IMR-90 (cell line): ENCODE results near the gene KIAA0825. TPM values are rescaled to one million over a fixed set of nuclear protein-coding genes. Genes with fewer than 3 reads are reported as not detected.

Experiments
- ATAC-seq: fragments of 200-7000 bp; cut with Tn5 transposase; 2 replicates; pipeline ENCODE4 v1.9.1; 2020; ENCODE audit warnings: low read depth, mild to moderate bottlenecking, moderate library complexity
- BruUV-seq: library from RNA; stranded (reverse); fragments of 400-500 nt; replicated peaks from 2 replicates; lab custom pipeline; 2021; lab: Mats Ljungman, UMichigan
- CTCF ChIA-PET: fragments of 300-600 bp; formaldehyde crosslinking; extraction: SDS; loops from one replicate; lab custom pipeline; 2021; ENCODE audit warnings: antibody characterized with exemption; lab: Yijun Ruan, JAX
- POLR2A ChIA-PET: fragments of 300-600 bp; sonication (Branson Sonifier 250); formaldehyde crosslinking; loops from one replicate; lab custom pipeline; 2022; ENCODE audit warnings: antibody characterized with exemption; ENCODE audit not compliant: unreplicated experiment; lab: Charles Lee
- DNase-seq: peaks from one replicate; pipeline ENCODE4 v3.0.0; 2013
- H2AFZ ChIP-seq: replicated peaks from 2 replicates; pipeline ENCODE3; 2013; ENCODE audit warnings: low read length, mild to moderate bottlenecking; ENCODE audit not compliant: poor library complexity
- H2AK5ac ChIP-seq: 2 replicates; pipeline ENCODE4 v1.6.1; 2013; ENCODE audit warnings: low read depth, low read length, inconsistent platforms
- H2AK9ac ChIP-seq: replicated peaks from 2 replicates; pipeline ENCODE3; 2013; ENCODE audit warnings: mild to moderate bottlenecking, low read depth, low read length, moderate library complexity; ENCODE audit not compliant: poor library complexity
- H2BK120ac ChIP-seq: 2 replicates; pipeline ENCODE4 v1.6.1; 2013; ENCODE audit warnings: low read depth, low read length, inconsistent platforms
- H2BK15ac ChIP-seq: 3 replicates; pipeline ENCODE4 v1.6.1; 2013; ENCODE audit warnings: low read depth, low read length, inconsistent platforms
- H2BK20ac ChIP-seq: 2 replicates; pipeline ENCODE4 v1.6.1; 2013; ENCODE audit warnings: low read depth, mild to moderate bottlenecking, inconsistent platforms, low read length, moderate library complexity
- H2BK5ac ChIP-seq: 2 replicates; pipeline ENCODE4 v1.6.1; 2013; ENCODE audit warnings: mild to moderate bottlenecking, low read depth, low read length, inconsistent platforms; ENCODE audit not compliant: poor library complexity, severe bottlenecking
- H3K14ac ChIP-seq: replicated peaks from 2 replicates; pipeline ENCODE4 v1.6.1; 2013; ENCODE audit warnings: low read depth, low read length, inconsistent platforms
- H3K18ac ChIP-seq: 2 replicates; pipeline ENCODE4 v1.6.1; 2013; ENCODE audit warnings: low read depth, low read length, control low read depth
- H3K23ac ChIP-seq: 2 replicates; pipeline ENCODE4 v1.6.1; 2013; ENCODE audit warnings: low read depth, low read length, inconsistent platforms
- H3K27ac ChIP-seq: 2 replicates; pipeline ENCODE4 v1.5.1; 2013; ENCODE audit warnings: mild to moderate bottlenecking, control low read depth, low read length; ENCODE audit not compliant: insufficient read depth
- H3K27me3 ChIP-seq: 2 replicates; pipeline ENCODE4 v1.6.1; 2013; ENCODE audit warnings: low read length; ENCODE audit not compliant: control insufficient read depth, insufficient read depth
- H3K36me3 ChIP-seq: 2 replicates; pipeline ENCODE4 v1.6.1; 2013; ENCODE audit warnings: low read length, mixed read lengths; ENCODE audit not compliant: control insufficient read depth, insufficient read depth
- H3K4ac ChIP-seq: 2 replicates; pipeline ENCODE4 v1.6.1; 2013; ENCODE audit warnings: low read depth, low read length, inconsistent platforms
- H3K4me1 ChIP-seq: 2 replicates; pipeline ENCODE4 v1.6.1; 2013; ENCODE audit warnings: low read length, mixed read lengths; ENCODE audit not compliant: control insufficient read depth, insufficient read depth
- H3K4me2 ChIP-seq: 2 replicates; pipeline ENCODE4 v1.6.1; 2013; ENCODE audit warnings: low read depth, mild to moderate bottlenecking, control low read depth, low read length, moderate library complexity
- H3K4me3 ChIP-seq: 2 replicates; pipeline ENCODE4 v1.5.1; 2013; ENCODE audit warnings: low read depth, mild to moderate bottlenecking, control low read depth, low read length, moderate library complexity; ENCODE audit not compliant: insufficient read depth
- H3K56ac ChIP-seq: 2 replicates; pipeline ENCODE4 v1.6.1; 2013; ENCODE audit warnings: low read length, inconsistent platforms; ENCODE audit not compliant: insufficient read depth; ENCODE audit errors: extremely low read depth
- H3K79me1 ChIP-seq, 2 experiments: 2 replicates each; pipeline ENCODE4 v1.6.1; 2013; ENCODE audit warnings: low read length in 2 of 2, inconsistent platforms in 1 of 2, low read depth in 1 of 2
- H3K9ac ChIP-seq: 2 replicates; pipeline ENCODE4 v1.6.1; 2013; ENCODE audit warnings: low read depth, low read length, control low read depth
- H3K9me1 ChIP-seq: 2 replicates; pipeline ENCODE4 v1.6.1; 2013; ENCODE audit warnings: low read length, inconsistent platforms; ENCODE audit not compliant: insufficient read depth
- H3K9me3 ChIP-seq: 2 replicates; pipeline ENCODE4 v1.6.1; 2013; ENCODE audit warnings: low read length; ENCODE audit not compliant: control insufficient read depth, insufficient read depth
- H4K20me1 ChIP-seq: 2 replicates; pipeline ENCODE4 v1.6.1; 2013; ENCODE audit warnings: low read length, inconsistent platforms; ENCODE audit not compliant: insufficient read depth
- H4K5ac ChIP-seq: 2 replicates; pipeline ENCODE4 v1.6.1; 2013; ENCODE audit warnings: mild to moderate bottlenecking, low read depth, low read length, control low read depth
- H4K8ac ChIP-seq, 2 experiments: 2 replicates each; pipeline ENCODE4 v1.6.1; 2013; ENCODE audit warnings: low read depth in 2 of 2, low read length in 2 of 2, control low read depth in 1 of 2, inconsistent platforms in 1 of 2
- H4K91ac ChIP-seq: 2 replicates; pipeline ENCODE4 v1.6.1; 2013; ENCODE audit warnings: low read depth, low read length, inconsistent platforms; ENCODE audit not compliant: insufficient read depth
- CEBPB ChIP-seq: IDR thresholded peaks from 2 replicates; pipeline ENCODE4 v1.6.1; 2012; ENCODE audit warnings: low read depth, low read length, improper control_type of control experiment
- CHD1 ChIP-seq: IDR thresholded peaks from 2 replicates; pipeline ENCODE4 v1.6.1; 2012; ENCODE audit warnings: low read depth, low read length, improper control_type of control experiment
- FOS ChIP-seq: fragments of 150-350 bp; IDR thresholded peaks from 2 replicates; pipeline ENCODE4 v1.6.1; 2016; ENCODE audit warnings: low read depth, low read length
- RCOR1 ChIP-seq: IDR thresholded peaks from 2 replicates; pipeline ENCODE4 v1.6.1; 2012; ENCODE audit warnings: mild to moderate bottlenecking, low read length, improper control_type of control experiment; ENCODE audit not compliant: insufficient replicate concordance
- USF2 ChIP-seq: fragments of 150-350 bp; IDR thresholded peaks from 2 replicates; pipeline ENCODE4 v1.6.1; 2017; ENCODE audit warnings: mild to moderate bottlenecking, antibody characterized with exemption, low read length, low read depth
- dilution Hi-C: fragments of 300-500 bp; cut with HindIII; formaldehyde crosslinking; loops from one replicate; pipeline ENCODE4 v1.14.3; 2018; ENCODE audit warnings: low sequenced_read_pairs; ENCODE audit not compliant: unreplicated experiment
- in situ Hi-C: fragments of 300-500 bp; cut with MboI; formaldehyde crosslinking; loops from 3 replicates; pipeline ENCODE4 v1.14.3; 2019; ENCODE audit warnings: low sequenced_read_pairs, inconsistent platforms, mixed read lengths
- intact Hi-C: fragments of 100-400 bp; cut with micrococcal nuclease; formaldehyde crosslinking; loops from 2 replicates; pipeline ENCODE4 v1.10.0; 2022
- polyA plus RNA-seq, 3 experiments: library from polyadenylated mRNA; depleted of rRNA; stranded (reverse); fragments of >200 nt; gene quantifications; 2 replicates each; pipeline ENCODE4 v1.2.3, GENCODE V29; 2012; ENCODE audit warnings: low replicate concordance in 1 of 3
- total RNA-seq: library from RNA; depleted of rRNA; stranded (reverse); fragments of >200 nt; gene quantifications from 2 replicates; pipeline ENCODE4 v1.2.3, GENCODE V29; 2012

Gene KIAA0825
- total and polyA plus RNA-seq, 2 of the 4 experiments (the other 2 are of a cell fraction) = 0.46 to 1.8 TPM

DNA sequence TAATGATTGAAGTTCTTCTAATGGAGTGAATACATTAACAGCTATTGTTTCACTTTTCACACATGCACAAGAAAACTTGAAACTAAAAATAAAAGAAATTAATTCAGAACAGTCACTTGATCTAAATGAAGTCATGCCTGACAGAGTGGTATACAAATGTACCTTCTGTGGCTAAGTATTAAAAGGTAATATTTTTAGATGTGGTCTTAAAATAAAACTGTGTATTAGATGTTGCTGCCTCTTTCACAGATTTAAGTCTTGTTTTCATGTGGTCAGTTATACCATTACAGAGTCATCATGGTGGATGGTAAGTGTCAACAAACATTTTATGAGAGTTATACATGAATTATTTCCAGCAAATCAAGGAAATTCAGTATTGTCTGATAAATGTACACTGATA lies 47.0 kb downstream of the KIAA0825 start:
- H4K20me1 ChIP-seq = no peaks in the 10 kb centered on the region
- no peak overlapping the region for H2BK15ac ChIP-seq
- no peak for TF ChIP-seq CHD1
- no peak for TF ChIP-seq FOS
- TF ChIP-seq RCOR1 = no peak
- TF ChIP-seq USF2 = no peak
- no peak for TF ChIP-seq CEBPB
- H3K36me3 ChIP-seq = no peaks in the 10 kb centered on the region
- no peak overlapping the region for H2BK120ac ChIP-seq
- H4K8ac ChIP-seq = no peak overlapping the region
- ChIA-PET POLR2A (no interaction called here), CTCF (no interaction called here)
- no peak overlapping the region for H3K4ac ChIP-seq
- no peak overlapping the region for H3K14ac ChIP-seq
- intact Hi-C loops = no loop called here
- H3K4me2 ChIP-seq = no peak overlapping the region
- no peak overlapping the region for H3K27ac ChIP-seq
- in situ Hi-C loops = no loop called here
- no peaks in the 10 kb centered on the region for H3K79me1 ChIP-seq
- H3K4me3 ChIP-seq = no peak overlapping the region
- DNase-seq (no peak), ATAC-seq (no peak)
- no peak overlapping the region for H3K56ac ChIP-seq
- H2AFZ ChIP-seq = no peak overlapping the region
- no peaks in the 10 kb centered on the region for H3K4me1 ChIP-seq
- H2AK9ac ChIP-seq = no peak overlapping the region
- dilution Hi-C loops = no loop called here
- no peaks in the 10 kb centered on the region for H3K9me1 ChIP-seq
- H2BK20ac ChIP-seq = no peak overlapping the region
- no peak overlapping the region for H2BK5ac ChIP-seq
- H3K27me3 ChIP-seq = no peaks in the 10 kb centered on the region
- H3K9ac ChIP-seq = no peak overlapping the region
- no peak overlapping the region for H3K23ac ChIP-seq
- H3K18ac ChIP-seq = no peak overlapping the region
- H3K9me3 ChIP-seq = no peaks in the 10 kb centered on the region
- no peak overlapping the region for H2AK5ac ChIP-seq
- BruUV-seq = no TSS peak
- H4K91ac ChIP-seq = no peak overlapping the region
- H4K5ac ChIP-seq = no peak overlapping the region
